ENCODE results near the gene DTNB.

The DTNB gene

GRCh38 chr2:25362434-25363145 is 310.8 kb downstream of the DTNB start:
- peak; percentile 57 for DNase-seq

DNA sequence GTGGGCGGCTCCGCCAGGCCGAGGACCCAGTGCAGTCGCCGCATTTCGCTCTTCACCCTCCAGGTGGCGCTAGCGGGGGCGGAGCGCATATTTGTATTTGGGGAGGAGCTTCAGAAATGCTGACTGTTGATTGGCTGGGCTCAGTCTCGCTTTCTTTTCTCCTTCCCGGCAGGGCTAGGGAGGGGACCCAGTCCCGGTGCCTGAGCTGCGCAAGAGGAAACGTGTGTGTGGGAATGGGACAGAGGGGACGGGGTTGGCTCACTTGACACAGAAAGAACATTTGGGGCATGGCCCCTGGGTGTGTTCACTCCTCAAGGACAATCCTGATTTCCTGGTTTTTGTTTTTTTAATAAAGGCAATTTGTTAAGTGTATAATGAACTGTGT is 311.3 kb downstream of the DTNB start:
- peak; percentile 96 for DNase-seq

DNA sequence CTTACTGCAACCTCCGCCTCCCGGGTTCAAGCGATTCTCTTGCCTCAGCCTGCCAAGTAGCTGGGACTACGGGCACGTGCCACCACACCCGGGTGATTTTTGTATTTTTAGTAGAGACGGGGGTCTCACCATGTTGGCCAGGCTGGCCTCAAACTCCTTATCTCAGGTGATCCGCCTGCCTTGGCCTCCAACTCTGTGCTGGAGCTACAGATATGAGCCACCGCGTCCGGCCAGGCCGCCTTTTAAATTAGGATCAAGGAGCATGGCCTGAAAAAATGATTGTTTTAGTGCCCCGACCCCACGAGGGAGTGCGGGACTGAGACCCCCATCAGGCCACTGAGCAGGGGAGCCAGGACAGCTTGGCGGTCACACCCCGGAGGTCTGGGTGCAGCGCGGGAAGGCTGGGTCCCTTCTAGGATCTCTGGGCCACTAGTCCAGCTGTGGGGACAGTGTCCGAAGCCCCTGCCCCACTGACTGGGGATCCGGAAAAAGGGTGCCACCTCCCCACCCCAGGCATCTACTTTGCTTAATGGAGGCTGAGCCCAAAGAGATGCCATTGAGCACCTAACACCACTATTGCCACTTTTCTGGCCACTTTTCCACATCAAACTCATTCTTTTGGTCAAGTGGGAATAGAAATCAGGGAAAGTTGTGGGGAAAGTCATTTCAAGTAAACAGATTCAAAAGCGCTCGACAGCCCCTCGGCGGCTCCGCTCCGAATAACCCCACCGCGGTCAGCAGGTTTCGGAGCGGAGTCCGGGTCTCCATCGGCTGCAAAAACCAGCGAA is 311.9 kb downstream of the DTNB start:
- DNase-seq: no peak

- no peak for DNase-seq
Observed at GRCh38 chr2:25358836-25359235, 314.5 kb downstream of the DTNB start.

DNA sequence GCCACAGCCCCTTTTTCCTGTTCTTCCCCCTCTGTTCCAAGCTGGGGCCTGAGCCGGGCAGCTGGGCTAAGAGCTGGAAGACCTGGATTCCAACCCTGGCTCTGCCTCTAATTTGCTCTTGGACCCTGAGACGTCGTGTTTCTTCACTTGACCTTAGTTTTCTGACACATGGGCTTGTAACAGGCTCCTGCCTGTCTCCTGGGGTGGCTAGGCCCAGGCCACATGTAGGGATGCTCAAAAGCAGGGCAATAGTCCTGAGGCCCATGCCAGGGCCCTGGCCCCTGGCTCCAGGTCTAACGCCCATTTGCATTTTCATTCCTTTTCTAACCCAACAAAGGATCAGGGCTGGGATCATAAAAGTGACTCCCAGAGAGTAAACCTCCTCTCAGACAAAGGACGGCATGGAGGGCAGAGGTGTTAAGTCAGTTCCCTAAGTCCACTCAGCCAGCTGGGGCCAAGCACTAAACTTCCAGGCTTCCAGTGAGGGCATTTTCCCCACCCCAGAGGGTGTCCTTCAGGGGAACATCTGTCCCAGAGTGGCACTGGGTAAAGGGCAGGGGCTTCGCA is 315.0 kb downstream of the DTNB start:
- DNase-seq: no peak

- no peak for DNase-seq
Observed at GRCh38 chr2:25356088-25356487, 317.3 kb downstream of the DTNB start.

DNA sequence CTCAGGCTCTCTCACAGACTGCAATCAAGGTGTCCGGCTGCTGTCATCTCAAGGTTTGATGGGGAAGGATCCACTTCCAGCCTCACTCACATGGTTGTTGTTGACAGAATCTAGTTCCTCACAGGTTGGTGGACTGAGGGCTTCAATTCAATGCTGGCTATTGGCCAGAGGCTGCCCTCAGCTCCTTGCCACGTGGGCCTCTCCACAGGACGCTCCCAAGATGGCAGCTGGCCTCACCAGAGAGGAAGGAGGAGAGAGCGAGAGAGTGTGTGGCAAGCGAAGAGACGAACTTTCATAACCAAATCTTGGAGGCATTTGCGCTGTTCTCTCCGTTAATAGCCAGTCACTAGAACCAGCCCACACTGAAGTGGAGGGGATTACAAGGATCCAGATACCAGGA is 318.1 kb downstream of the DTNB start:
- DNase-seq: no peak

GRCh38 chr2:25354116-25354515 is 319.3 kb downstream of the DTNB start:
- no peak for DNase-seq

- no peak for DNase-seq
Observed at GRCh38 chr2:25349397-25349796, 324.0 kb downstream of the DTNB start.

DNA sequence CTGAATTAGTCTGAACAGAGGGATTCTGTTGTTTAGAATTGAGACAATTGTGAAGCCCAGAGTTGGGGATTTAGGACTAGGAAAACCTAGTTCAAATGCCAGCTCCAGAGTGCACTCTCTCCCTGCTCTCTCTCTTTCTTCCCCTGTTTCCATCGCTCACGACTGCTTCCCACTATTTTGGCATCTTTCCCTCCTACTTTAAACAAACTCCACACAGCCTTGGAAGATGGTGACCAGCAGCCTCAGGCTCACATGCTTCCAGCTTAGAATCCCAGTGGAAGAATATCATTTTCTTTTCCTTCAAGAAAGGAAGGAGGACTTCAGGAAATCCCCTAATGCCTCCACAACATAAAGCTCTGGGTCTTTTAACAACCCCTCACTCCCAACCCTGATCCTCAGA is 325.5 kb downstream of the DTNB start:
- DNase-seq: no peak

- DNase-seq: no peak
Observed at GRCh38 chr2:25347205-25347815, 326.1 kb downstream of the DTNB start.

- DNase-seq: no peak
Observed at GRCh38 chr2:25343187-25343825, 330.1 kb downstream of the DTNB start.

DNA sequence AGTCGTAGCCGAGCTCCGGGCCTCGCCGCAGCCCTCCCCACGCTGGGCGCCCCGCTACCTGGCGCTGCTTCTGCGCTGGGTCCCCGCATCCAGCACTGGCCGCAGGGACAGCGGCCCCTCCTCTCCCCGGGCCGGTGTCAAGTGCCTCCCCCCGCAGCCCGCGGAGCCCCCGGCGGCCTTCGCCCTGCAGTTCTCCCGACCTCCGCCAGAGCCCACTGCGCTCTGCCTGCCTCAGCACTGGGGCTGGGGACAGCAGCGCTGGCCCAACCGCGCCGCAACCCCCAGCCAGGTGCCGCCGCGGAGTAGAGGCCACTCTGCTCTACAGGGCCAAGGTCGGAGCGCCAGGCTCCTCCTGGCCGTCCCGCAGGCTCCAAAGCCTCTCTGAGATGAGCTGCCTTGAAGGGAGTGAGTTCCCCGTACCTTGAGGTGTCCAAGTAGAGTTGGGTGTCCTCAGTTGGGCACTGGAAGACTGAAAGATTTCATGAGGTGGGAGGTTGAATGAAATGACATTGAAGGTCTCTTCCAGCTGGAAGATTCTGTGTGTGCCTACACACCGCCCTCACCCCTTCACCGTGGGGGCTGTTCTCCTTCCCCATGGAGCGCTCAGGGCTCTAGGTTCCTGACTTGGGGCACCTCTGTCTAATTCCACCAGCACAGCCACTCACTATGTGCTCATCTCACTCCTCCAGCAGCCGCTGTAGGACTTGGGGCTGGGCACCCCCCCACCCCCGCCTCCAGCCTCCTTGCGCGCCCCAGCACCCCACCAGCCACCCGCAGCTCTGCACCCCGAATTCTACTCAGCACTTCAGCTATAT is 330.8 kb downstream of the DTNB start:
- DNase-seq: peak; percentile 92

- DNase-seq: peak; percentile 91
Observed at GRCh38 chr2:25341753-25342371, 331.5 kb downstream of the DTNB start, which contains the start of gene DNMT3A. Gene DNMT3A, minus strand, starts transcription at chr2:25341925. Its CDS starts 27,941 bp downstream, at chr2:25313984.

DNA sequence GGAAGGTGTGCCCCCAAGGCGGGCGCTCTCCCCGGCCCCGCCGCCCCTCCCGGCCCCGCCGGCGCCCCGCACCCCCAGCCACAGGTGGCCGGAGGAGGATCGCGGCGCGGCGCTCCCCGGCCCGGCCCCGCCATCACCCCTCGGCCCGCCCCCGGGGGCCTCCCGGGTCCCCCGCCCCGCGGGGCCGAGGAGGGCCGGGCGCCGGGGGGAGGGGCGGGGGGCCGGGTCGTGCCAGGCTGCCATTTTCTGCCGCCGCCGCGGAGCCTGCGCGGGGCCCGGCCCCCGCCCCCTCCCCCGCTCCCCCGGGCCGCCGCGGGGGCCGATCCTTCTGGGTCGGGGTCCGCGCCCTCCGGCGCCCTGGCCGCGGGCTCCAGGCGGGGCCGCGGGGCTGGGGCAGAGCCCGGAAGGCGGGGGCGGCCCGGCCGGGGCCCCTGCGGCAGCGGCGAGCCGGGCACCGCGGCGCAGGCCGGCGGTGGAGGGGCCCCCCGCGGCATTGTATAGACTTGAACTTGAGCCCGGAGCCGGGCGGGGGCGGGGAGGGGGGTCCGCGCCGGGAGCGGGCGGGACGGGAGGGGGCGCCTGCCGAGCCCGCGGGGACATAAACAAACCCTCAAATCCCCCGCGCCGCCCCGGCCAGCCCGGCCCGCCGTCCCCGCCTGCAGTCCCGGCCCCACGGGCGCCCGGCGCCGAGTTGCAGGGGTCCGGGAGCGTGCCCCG is 332.2 kb downstream of the DTNB start:
- DNase-seq: peak; percentile 72

DNA sequence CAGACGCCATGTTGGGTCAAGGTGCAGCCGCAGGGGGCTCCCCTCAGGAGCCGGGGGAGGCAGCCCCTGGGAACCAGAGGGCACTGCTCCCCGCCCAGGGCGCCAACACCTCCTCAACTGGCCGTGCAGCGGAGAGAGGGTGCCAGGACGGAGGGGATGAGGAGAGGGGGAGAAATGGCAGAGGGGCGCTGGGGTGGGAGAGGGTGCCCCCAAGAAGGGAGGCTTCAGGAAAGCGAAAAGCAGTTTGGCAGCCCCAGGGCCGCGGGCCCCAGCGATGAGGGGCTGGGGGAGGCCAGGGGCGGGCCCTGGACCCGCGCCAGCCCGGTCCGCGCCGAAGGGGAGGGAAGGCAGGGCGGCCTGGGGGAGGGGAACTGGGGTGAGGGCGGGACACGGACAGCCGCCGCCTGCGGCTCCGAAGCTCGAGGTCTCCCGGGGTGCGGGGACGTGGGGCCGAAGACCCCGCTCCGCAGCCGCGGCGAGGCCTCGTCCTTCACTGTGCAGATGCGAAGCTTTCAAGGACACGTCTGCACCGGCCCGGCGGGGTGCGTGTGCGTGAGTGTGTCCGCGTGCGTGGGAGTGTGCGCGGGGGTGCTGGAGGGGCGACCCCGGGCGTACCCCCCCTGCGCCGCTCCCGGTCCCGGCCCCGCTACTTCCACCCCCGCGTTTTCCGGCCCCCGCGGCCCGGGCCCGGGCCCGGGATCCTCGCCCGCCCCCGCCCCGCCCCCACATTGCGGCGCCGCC is 333.0 kb downstream of the DTNB start:
- DNase-seq: peak; percentile 71

DNA sequence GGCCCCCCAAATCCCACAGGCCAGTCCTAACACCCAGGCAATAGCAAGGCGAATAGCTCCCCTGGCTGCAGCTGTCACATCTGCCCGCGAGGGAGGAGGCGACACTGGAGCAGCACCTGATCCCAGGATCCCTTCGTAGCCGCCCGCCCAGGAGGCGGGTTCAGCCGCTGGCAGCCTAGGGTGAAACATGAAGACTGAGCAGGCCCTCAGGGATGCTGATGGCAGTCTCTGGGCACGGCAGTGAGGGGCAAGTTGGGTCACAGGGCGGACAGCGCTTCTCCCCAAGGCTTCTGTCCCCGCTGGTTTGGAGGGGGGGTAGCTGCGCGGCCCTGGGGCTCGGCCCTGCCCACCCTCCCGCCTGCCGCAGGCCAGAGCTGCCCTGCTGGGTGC is 333.6 kb downstream of the DTNB start:
- DNase-seq: peak; percentile 61

DNA sequence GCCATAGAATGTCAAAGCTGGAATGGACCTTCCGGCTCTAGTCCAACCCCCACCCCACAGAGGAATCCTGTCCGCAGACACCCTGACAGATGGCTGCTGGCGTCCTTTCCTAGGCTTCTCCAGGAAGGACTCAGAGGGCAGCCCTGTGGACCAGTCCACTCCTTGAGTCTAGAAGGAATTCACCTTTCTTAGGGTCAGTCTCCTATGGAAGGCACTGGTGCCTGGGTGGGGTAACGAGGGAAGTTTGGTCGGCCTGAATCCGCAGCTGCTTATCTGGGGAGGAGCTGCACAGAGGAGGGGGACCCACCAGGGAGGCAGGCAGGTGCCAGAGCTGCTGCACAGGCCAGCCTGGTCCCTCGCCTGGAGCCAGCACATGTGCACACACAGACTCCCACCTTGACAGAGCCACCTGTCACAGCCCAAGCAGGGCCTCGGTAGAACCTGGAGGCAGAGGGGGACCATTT is 334.1 kb downstream of the DTNB start:
- peak; percentile 38 for DNase-seq

DNA sequence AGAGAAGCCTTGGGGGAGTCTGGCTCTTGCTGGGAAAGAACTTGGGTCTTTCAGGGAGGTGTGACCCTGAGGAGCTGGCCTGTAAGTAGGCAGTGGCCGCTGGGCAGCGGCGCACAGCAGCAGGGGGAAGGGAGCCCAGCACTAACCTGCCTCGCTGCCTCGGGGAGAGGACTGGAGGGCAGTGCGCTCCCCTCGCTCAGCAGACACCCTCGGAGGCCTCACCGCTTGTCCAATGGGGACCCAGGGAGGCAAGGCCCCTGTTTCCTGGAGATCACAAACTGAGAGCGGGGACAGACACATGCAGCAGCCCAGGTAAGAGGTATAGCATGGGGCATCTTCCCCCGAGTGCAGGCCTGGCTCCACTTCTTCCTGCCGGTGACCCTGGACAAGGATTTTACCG is 335.0 kb downstream of the DTNB start:
- no peak for DNase-seq

DNA sequence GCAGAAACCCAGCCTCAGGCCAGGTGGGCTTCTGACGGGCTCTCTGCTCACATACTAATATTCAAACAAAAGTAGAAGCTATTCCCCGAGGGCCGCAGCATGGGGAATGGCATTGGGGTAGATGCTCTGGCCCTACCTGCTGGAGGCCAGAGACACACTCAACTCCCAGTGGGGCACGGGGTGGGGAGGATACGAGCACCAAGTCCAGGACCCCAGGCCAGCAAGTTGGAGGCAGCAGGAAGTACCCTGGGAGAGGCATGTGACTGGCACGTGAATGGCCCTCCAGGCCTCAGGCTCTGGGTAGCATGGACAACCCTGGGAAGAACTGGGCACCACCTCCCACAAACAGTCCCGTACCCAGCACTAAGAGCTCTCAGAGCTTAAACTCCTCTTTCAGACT is 335.5 kb downstream of the DTNB start:
- DNase-seq: no peak
